ENCODE results near the gene DRG2. TPM values are rescaled to one million over a fixed set of nuclear protein-coding genes. Genes with fewer than 3 reads are reported as not detected.

Gene DRG2
- total and polyA plus RNA-seq, 2 donors (not counting 1 experiment from before 2014, with no cell fraction given), result 58.7 to 67.8 TPM

GRCh38 chr17:18084256-18084655 is 3.5 kb upstream of the DRG2 start:
- TF ChIP-seq, protein P1, sequence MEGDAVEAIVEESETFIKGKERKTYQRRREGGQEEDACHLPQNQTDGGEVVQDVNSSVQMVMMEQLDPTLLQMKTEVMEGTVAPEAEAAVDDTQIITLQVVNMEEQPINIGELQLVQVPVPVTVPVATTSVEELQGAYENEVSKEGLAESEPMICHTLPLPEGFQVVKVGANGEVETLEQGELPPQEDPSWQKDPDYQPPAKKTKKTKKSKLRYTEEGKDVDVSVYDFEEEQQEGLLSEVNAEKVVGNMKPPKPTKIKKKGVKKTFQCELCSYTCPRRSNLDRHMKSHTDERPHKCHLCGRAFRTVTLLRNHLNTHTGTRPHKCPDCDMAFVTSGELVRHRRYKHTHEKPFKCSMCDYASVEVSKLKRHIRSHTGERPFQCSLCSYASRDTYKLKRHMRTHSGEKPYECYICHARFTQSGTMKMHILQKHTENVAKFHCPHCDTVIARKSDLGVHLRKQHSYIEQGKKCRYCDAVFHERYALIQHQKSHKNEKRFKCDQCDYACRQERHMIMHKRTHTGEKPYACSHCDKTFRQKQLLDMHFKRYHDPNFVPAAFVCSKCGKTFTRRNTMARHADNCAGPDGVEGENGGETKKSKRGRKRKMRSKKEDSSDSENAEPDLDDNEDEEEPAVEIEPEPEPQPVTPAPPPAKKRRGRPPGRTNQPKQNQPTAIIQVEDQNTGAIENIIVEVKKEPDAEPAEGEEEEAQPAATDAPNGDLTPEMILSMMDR (IDR thresholded peaks at IDR 0.05), result no peak
- TF ChIP-seq EZH2 (IDR thresholded peaks at IDR 0.05; ENCODE audit: borderline replicate concordance, insufficient read depth, low read depth, low read length, poor library complexity, severe bottlenecking), result no peak
- ATAC-seq (ENCODE audit: low read depth) (no peak), DNase-seq (no peak)
- no peaks in the 10 kb centered on the region for H4K20me1 ChIP-seq (ENCODE audit: control insufficient read depth, insufficient read depth, low read length, poor library complexity, severe bottlenecking)
- H3K9me3 ChIP-seq (ENCODE audit: control extremely low read depth in 1 of 3, control insufficient read depth in 2 of 3, insufficient read depth in 1 of 3, low read length in 2 of 3), result no peaks in the 10 kb centered on the region
- CTCF ChIA-PET, result no interaction called here
- H3K9ac ChIP-seq (ENCODE audit: low read length), result no peak overlapping the region
- no peak overlapping the region for H3K27ac ChIP-seq (ENCODE audit: low read length in 2 of 2)
- H3K27me3 ChIP-seq (replicated peaks in 1 of 4; ENCODE audit: control extremely low read depth in 1 of 4, control insufficient read depth in 3 of 4, insufficient read depth in 4 of 4, low read length in 3 of 4), result no peaks in the 10 kb centered on the region
- peaks cover 8 to 21% of the 10 kb centered on the region in 2 donors for H3K4me1 ChIP-seq (ENCODE audit: control insufficient read depth in 2 of 2, insufficient read depth in 2 of 2, low read length in 2 of 2)
- H3K4me3 Mint-ChIP-seq, result no peak overlapping the region
- H3K4me3 ChIP-seq (ENCODE audit: control extremely low read depth in 1 of 5, extremely low read depth in 1 of 5, insufficient read depth in 1 of 5, low read depth in 2 of 5, low read length in 4 of 5), result no peak overlapping the region
- no peaks in the 10 kb centered on the region for H3K36me3 ChIP-seq (replicated peaks in 1 of 2; ENCODE audit: control extremely low read depth in 1 of 2, control insufficient read depth in 1 of 2, extremely low read depth in 1 of 2, insufficient read depth in 2 of 2, low read length in 1 of 2)
- H3K4me1 Mint-ChIP-seq, result peaks cover 19% of the 10 kb centered on the region
- H3K27me3 Mint-ChIP-seq, result peaks cover 4% of the 10 kb centered on the region
- WGBS (ENCODE audit: insufficient coverage), result 100% methylated on average over 1 of the region's 4 CpGs
- peaks cover 26% of the 10 kb centered on the region for H3K79me2 ChIP-seq (ENCODE audit: control insufficient read depth, insufficient read depth, low read length)
- H3K27ac Mint-ChIP-seq, result no peak overlapping the region
- H3K9me3 Mint-ChIP-seq (ENCODE audit: insufficient read depth), result no peaks in the 10 kb centered on the region
- intact Hi-C loops (cut with micrococcal nuclease), result no loop called here
- H2AFZ ChIP-seq (ENCODE audit: insufficient read depth, low read depth, low read length, poor library complexity, severe bottlenecking), result no peak overlapping the region
- H3K4me2 ChIP-seq (replicated peaks; ENCODE audit: low read depth, low read length, poor library complexity, severe bottlenecking), result no peak overlapping the region
- POLR2A ChIA-PET, result no interaction called here

- peaks cover 0 to 12% of the 10 kb centered on the region in 2 experiments for H3K36me3 ChIP-seq (replicated peaks in 1 of 2; ENCODE audit: control extremely low read depth in 1 of 2, control insufficient read depth in 1 of 2, extremely low read depth in 1 of 2, insufficient read depth in 2 of 2, low read length in 1 of 2)
- H3K79me2 ChIP-seq (ENCODE audit: control insufficient read depth, insufficient read depth, low read length), result peaks cover 30% of the 10 kb centered on the region
- TF ChIP-seq, protein P1 (IDR thresholded peaks at IDR 0.05), result no peak
- no peak for TF ChIP-seq EZH2 (IDR thresholded peaks at IDR 0.05; ENCODE audit: borderline replicate concordance, insufficient read depth, low read depth, low read length, poor library complexity, severe bottlenecking)
- no peaks in the 10 kb centered on the region for H4K20me1 ChIP-seq (ENCODE audit: control insufficient read depth, insufficient read depth, low read length, poor library complexity, severe bottlenecking)
- POLR2A ChIA-PET, result interaction anchor here (0.8 kb wide), 1 partner anchor 12 kb away, joined by 3 read pairs; no protein-coding TSS in a partner anchor
- H3K27ac ChIP-seq (ENCODE audit: low read length in 2 of 2), result no peak overlapping the region
- H3K9ac ChIP-seq (ENCODE audit: low read length), result no peak overlapping the region
- no peak overlapping the region for H2AFZ ChIP-seq (ENCODE audit: insufficient read depth, low read depth, low read length, poor library complexity, severe bottlenecking)
- no peak for ATAC-seq (ENCODE audit: low read depth)
- no peak overlapping the region for H3K4me2 ChIP-seq (replicated peaks; ENCODE audit: low read depth, low read length, poor library complexity, severe bottlenecking)
- intact Hi-C loops (cut with micrococcal nuclease), result loop anchor here (2.0 to 5.0 kb wide), 2 partner anchors 337 to 499 kb away; partner anchors contain the start of gene PEMT
- no peak for DNase-seq
- Mint-ChIP-seq H3K4me1 (peaks cover 25% of the 10 kb centered on the region), H3K4me3 (peak overlapping the region; percentile 49), H3K27me3 (no peaks in the 10 kb centered on the region), H3K9me3 (ENCODE audit: insufficient read depth) (no peaks in the 10 kb centered on the region), H3K27ac (peak overlapping the region; percentile 70)
- H3K4me3 ChIP-seq (ENCODE audit: control extremely low read depth in 1 of 5, extremely low read depth in 1 of 5, insufficient read depth in 1 of 5, low read depth in 2 of 5, low read length in 4 of 5), result no peak overlapping the region
- H3K4me1 ChIP-seq (ENCODE audit: control insufficient read depth in 2 of 2, insufficient read depth in 2 of 2, low read length in 2 of 2), result peaks cover 8 to 22% of the 10 kb centered on the region in 2 donors
- CTCF ChIA-PET, result no interaction called here
- WGBS (ENCODE audit: insufficient coverage), result 96% methylated on average over 2 of the region's 2 CpGs
- H3K9me3 ChIP-seq (ENCODE audit: control extremely low read depth in 1 of 3, control insufficient read depth in 2 of 3, insufficient read depth in 1 of 3, low read length in 2 of 3), result no peaks in the 10 kb centered on the region
- H3K27me3 ChIP-seq (replicated peaks in 1 of 4; ENCODE audit: control extremely low read depth in 1 of 4, control insufficient read depth in 3 of 4, insufficient read depth in 4 of 4, low read length in 3 of 4), result no peaks in the 10 kb centered on the region
Measured at GRCh38 chr17:18089613-18090012, 1.9 kb downstream of the DRG2 start.

All from B cell (primary cell).